HG03469 (cell line): Measurements from ENCODE around the gene CHCHD6.
A peak's percentile ranks its signal among the peaks of the same experiment; 100 is the strongest.

Source experiments
- ATAC-seq: cut with Tn5 transposase; IDR thresholded peaks from one replicate; pipeline ENCODE4 v1.9.1; 2021; ENCODE audit warnings: mild to moderate bottlenecking, moderate library complexity, moderate number of reproducible peaks; ENCODE audit not compliant: unreplicated experiment

CHCHD6 gene

DNA sequence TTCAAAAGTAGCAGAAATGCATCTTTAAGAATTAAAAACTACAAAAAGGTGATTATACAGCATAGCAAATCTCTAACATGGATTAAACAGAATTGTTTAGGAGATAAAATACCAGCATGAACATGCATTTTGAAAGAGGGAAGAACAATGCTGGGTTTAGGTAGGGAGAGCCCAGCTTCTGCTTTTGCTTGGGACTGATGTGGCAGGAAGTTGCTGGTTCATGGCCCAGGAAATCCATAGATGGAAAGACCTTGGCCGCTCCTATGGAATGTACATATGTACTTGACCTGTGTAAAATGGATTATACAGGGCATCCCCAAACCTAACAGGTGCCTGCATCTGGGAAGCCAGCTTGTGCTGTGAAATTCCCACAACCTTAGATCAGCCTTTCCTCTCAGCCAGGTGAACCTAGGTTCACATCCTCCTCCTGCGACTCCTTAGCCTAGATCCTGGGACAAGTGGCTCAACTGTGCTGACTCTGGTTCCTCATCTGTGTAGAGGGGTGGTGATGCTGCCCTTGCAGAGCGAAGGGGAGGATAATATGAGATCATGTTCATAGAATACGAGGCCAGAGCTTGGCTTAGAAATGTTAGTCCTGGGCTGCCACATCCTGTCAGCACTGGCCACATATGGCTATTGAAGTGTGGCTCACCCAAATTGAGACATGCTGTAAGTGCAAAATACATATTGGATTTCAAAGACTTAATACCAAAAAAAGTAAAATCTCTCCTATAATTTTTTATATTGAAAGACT lies 231.9 kb downstream of the CHCHD6 start:
- no peak for ATAC-seq

DNA sequence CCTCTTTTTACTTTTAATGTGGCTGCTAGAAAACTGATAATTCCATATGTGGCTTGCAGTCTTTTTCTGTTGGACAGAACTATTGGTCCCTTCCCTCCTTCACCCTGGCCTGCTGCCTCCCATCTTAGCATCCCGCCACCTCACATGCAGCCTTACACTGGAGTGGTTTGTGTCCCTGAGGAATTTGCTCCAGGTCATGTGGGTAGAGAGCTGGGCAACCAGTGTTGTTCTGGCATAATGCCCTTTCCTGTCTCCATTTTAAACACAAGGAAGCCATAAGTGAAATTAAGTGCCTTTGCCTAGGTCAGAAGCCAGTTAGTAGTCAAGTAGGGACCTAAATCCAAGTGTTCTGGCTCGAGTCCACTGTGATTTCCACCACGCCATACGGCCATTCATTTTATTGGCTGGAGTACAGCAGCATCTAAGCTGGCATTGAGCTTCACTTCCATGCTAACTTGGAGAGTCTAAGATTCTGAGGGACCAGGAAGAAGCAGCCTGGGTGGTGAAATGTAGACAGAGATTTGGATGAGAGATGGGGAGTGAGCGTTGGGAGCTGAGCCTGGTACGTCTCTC lies 232.9 kb downstream of the CHCHD6 start:
- no peak for ATAC-seq

DNA sequence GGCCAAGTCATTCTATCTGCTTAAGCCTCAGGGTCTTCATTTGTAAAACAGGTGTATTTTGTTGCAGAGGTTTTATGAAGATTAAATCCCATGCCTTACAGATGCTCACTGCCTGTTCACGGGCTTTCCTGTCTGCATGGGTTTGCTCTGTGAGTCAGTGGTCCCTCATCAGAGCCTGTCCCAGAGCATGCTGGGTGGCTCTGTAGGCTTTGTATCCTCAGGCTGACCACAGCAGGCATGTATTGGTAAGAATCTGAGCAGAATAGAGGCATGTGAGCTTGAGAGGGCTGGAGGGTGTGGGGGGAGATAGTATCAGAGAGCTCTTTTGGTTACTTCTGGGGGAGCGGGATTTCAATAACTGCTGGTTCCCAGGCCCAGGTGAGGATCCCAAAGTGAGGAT lies 233.5 kb downstream of the CHCHD6 start:
- ATAC-seq = no peak

DNA sequence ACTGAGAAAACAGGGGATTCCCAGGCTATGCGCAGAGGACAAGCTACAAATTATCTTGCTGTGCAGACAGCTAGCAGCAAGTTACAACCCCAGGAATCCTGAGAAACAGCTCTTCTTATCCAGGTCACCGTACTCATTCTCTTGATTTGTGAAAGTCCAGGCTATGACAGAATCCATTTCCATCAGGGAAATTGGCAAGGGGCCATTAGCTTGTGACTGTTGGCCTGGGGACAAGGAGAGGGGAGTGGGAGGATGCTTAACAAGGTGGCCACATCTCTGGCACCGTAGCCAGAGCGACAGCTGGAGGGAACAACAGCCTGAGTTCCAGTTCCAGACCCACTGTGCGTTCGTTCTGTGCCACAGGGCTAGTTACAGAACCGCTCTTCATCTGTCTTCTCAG lies 233.9 kb downstream of the CHCHD6 start:
- no peak for ATAC-seq

DNA sequence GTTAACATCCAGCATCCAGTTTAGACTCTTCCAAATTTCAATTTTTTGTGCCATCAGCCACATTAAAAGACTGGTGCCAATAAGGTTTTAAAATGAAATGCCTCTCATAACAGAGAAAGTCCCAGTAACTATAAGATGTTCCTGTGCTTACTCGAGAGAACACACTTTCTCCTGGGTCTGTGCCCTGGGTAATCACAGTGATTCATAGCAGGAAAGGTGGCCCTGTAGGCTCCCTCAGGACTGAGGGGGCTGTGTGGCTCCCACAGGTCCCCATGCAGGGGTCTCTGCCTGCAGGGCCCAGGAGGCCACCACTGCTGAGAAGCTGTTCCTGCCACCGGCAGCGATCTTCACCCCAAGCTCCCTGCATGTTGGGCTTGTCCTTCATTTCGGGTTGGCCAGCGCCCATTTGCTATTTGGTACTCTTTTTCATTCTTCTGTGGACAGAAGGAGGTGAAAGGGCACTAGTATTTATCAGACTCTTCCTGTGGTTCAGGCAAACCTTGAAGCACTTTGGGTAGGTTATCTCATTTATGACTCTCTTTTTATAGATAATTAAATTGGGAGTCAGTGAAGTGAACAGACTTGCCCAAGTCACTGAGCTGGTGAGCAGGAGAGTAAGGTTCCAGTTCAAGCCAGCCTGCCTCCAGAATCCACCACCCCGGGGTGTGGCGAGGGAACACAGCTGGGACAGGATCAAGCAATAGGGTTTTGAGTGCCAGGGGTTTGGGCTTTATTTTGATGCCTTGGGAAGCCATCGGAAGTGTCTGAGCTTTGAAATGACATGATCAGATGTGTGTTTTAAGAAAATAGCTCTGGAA lies 234.7 kb downstream of the CHCHD6 start:
- ATAC-seq = no peak

DNA sequence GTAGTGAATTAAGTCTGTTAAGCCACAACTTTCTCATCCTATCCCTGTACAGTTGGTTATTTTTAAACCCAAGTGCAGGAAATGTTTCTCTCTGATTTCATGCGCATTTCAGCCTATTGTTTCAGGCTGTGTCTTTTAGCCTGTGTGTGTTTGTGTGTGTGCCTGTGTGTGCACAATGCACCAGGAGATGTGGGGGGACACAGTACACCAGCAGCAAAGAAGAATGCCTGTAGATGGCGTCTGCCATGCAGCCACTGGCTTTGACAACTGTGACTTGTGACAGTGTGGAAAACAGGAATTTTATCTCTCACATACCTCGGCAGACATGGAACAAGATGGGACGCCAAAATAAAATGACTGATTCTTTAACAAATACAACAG lies 235.3 kb downstream of the CHCHD6 start:
- ATAC-seq = no peak

DNA sequence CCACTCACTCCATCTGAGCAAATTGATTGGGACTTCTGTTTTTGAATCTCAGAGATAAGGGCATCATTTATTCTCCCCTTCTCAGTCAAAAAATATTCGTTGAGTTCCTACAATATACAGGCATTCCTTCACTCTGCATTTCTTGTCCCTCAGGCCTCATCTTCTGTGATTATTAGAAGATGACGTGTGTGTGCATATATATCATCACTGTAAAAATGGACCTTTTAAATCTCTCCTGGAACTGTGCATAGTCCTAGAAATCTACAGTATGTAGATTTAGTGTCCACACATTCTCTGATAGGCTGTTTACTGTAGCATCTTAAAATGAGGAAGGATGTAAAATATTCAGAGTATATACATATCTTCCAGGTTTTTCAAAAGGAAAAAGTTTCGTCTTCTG lies 235.7 kb downstream of the CHCHD6 start:
- ATAC-seq = no peak

DNA sequence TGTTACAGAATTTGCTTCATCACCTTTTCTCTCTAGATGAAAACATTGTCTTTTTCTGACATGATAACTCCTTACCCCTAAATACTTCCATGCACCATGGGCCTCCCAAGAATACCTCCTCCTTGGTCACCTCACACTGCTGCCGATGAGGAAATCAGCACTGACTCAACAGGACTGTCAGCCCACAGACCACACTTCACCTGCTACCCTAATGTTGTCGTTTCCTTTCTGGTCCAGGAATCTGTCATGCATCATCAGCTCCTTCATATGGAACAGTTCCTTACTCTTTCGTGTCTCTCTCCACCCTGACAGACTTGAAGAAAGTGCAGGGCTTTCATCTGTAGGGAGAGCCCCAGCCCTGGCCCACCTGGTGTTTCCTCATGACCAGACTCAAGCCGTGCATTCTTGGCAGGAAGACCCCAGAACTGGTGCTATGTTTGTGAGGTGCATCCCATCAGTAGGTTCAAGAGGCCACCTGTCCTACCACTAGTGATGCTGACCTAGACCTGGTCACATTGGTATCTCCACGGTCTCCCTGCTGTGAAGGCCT lies 237.8 kb downstream of the CHCHD6 start:
- no peak for ATAC-seq

DNA sequence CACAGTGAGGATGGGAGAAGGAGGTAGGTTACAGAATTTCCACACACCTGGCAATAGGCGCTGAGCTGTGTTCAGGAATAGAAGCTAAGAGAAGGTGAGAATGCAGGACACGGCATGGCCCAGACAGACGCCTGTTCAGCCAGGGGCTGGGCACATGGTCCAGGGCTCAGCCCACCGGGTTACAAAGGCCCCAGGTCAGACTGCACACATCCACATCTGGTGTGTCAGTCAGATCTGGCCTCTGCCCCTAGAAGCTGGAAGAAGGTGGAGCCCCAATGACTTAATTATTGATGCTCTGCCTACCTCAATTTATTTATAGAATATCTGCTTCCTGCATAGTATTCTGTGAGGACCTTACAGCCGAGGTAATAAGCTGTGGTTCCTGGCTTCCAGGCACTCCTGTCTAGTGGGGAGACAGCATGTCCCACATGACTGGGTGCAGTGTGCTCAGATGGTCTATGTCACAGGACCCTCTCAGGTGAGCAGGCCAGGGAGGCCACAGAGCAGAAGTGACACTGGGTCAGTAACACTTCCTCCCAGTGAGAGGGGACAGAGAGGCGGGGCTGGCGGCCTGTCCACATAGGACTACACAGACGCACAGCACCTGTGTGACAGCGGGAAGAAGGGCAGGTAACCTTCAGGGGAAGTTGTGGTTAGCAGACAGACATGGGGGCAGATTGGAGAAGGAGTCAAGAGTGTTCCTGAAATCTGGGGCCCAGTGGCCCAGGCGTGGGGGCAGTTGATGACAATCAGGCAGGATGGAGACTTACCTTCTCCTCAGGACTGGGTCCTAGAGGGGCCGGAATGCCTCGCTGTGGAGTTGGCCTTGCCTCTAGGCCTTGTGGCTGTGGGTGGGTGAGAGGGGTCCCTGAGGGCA lies 240.3 kb downstream of the CHCHD6 start:
- ATAC-seq = no peak

DNA sequence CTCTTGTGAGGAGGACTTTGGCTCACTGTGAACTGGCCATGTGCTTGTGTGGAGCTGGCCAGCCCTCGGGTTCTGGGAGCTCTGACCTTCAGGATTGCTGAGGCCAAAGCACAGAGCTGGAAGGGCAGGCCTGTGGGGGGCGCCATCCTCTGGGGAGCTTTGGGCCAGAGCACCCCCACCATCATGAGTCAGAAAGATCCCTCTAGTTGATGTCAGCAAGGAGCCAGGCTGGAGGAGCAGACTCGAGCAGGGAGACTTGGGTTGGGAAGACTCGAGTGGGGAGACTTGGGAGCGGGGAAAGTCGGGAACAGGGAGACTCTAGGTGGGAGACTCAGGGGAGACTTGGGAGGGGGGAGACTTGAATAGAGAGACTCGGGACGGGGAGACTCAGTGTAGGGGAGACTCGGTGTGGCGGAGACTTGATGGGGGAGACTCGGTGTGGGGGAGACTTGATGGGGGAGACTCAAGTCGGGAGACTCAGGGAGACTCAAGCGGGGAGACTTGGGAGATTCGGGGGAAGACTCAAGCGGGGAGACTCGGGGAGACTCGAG lies 241.2 kb downstream of the CHCHD6 start:
- no peak for ATAC-seq

DNA sequence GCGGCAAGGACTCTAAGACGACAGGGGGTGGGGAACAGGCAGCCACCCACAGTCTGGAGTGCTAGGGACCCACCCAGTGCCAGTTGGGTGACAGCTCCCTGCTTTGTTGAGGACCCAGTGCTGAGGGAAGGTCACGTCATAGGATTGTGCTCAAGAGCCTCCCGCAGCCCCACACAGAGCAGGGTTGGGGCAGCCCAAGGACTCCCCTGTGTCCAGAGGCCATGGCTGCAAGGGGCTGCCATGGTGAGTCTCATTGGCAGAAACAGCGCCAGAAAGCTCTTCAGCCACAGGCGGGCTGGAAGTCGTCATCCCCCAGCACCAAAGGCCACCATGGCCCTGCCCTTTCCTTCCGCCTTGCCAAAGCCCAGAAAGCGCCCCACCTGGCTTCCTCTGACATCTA lies 241.9 kb downstream of the CHCHD6 start:
- no peak for ATAC-seq

DNA sequence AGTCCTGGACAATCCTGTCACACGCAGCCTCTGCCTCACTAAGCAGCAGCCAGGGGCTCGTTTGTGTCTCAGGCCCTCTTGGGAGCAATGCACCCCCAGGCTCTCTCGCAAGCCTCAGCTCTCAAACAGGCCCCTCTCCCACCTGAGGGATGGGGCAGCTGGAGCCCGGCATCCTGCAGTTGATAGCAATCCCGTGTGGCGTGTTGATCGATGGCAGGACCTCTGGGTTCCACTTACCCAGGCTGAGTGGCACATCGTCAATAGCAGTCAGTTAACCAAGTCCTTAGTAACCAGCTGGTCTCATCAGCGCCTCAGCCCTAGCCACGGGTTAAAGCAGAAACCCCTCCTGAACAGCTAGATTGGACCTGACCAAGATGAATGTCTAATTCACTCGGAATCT lies 242.4 kb downstream of the CHCHD6 start:
- ATAC-seq = no peak

DNA sequence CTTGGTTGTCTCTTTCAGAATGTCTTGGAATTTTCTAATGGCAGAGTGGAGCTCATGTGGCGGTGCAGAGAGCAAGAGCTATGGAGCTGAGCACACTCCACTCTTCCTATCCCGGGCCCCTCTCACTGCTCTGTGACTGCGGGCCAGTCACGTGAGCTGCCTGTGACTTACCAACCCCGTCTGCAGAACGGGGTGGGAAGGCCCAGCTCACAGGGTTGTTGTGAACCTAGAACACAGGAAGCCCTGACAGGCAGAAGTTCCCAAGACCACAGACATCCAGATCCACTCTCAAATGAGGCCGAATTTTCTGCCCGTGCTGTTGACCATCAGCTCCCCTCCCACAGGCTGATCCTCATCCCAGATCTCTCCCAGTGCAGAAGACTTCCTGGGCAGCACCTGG lies 243.4 kb downstream of the CHCHD6 start:
- ATAC-seq = no peak

DNA sequence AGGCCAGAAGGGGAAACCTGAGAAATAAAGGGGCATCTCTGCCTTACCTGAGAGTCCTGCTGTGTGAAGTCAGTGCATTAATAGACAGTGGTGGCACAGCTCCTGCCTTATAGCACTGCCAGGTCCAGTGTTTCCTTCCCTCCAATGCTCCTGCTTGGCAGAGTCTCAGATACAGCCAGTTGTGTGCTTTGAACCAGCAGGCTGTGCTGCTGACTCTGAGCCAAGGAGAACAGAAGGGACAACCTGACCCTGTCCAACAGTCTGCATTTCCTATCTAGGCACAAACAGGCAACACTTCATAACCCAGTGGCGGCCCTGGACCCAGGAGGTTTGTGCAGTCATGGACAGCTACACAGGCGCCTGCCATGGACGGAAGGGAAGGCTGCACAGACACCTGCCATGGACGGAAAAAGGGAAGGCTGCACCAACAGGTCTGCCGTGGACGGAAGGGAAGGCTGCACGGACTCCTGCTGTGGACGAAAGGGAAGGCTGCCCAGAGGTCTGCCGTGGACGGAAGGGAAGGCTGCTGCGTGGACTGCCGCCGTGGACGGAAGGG lies 245.0 kb downstream of the CHCHD6 start:
- ATAC-seq = no peak

DNA sequence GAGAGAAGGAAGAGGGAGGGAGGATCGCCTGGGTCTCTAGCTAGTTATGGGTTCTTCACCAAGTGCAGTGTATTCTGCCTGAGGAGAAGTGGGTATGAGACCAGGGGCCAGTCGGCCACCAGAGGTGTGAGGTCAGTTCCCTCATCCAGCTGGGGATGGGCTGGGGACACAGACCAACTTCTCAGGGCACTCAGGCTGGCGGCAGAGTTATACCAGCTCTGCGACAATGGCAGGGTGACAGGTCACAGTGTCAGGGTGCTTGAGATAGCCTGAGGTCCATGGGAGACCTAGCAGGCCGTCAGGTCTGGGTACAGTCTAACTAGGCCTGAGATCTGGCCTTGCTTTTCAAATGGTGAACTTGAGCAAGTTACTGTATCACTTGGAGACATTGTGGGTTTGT lies 247.5 kb downstream of the CHCHD6 start:
- no peak for ATAC-seq

DNA sequence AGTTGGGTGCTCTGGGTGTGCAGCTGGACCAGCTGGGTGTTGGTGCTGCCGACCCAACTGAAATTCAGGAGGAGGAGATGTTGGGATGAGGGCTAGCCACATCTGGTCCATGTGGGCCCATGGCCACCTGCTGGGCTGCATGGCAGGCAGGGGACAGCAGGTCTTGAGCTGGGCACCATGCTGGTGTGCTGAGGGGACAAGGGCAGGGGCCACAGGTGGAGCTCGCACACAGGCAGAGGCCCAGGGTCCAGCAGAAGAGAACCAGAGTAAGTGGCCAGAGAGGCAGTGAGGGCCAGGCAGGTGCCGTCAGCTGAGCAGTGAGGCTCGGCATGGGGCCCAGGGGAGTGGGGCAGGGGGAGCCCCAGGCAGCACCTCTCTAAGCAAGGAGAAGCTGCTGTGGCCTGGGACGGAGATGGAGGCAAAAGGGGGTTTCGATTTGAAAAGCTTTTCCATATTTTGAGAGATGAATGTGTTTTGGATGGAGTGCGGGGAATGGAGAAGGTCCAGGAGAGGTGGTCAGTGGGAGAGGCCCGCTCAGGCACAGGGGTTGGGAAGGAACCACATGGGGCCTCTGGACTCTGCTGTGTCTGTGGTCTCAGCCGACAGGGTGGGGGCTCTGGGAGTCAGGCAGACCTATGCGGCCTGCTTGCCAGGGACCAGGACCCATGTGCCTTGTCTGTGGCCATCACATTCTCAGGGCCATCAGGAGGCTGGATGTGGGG lies 248.4 kb downstream of the CHCHD6 start:
- ATAC-seq = no peak

DNA sequence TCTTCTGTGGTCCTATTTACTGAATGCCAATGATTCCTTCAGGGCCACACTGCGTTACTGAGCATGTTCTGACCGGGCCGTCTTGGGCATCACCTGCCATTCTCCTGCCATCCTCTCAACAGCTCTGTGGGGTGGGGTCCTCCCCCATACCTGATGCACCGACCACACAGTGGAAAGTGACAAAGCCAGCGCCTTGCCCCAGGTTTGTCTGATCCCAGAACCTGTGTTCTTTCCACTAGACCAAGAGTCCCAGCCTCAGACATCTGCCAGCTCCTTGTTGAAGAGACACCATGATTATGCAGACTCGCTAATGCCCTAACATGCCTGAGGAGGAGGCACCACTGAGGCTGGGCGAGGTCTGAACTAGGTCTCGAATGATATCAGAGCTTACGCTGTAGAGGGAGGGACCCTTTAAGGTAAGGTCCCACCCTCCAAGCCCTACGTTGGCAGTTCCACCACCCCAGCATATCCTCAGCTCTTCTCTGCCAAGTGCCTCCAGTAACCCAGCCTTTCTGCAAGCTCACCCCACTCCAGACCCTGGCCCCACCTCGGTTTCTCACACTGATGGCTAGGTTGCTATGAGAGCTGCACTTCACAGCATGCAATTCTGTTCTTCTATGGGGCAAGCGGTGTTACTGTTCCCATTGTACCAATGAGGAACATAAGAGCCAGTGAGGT lies 249.1 kb downstream of the CHCHD6 start:
- ATAC-seq = no peak

DNA sequence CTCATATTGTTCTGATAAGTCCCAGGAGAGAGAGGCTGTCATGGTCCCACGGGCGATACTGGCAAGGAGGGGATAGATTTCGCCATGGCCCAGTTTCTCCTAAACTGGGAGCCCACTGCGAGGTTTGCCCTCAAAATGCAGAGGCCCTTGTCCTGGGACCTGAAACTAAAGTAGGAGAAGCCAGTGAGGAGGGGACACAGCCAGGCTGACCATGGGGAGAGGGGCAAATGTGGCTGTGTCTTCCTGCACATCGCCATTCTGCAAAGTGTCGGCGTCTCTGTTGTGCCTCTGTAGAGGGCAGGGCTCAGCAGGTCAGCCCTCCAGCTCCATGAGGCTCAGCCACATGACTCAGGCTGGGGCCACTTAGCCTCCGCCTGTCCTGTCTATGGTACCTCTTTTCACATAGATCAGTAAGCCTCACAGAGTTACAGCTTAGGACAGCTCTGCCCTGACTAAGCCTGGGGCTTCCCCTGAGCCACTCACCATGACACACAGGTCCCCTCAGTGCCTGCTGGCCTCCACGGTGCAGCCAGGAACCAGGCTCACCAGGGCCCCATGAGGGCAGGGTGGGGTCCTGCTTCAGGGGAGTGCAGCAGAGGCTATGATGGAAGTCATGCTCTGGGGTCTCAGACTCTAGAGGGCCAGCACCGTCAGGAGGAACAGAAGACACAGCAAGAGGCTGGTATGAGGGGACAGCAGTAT lies 250.3 kb downstream of the CHCHD6 start:
- ATAC-seq = peak; percentile 49
